ENCODE measurements around the gene NEDD4.
"Not testable (repeated sequence)": the region's sequence is repeated elsewhere in the genome, so short reads cannot be mapped to it uniquely, and the experiment has no call there.

The NEDD4 gene

DNA sequence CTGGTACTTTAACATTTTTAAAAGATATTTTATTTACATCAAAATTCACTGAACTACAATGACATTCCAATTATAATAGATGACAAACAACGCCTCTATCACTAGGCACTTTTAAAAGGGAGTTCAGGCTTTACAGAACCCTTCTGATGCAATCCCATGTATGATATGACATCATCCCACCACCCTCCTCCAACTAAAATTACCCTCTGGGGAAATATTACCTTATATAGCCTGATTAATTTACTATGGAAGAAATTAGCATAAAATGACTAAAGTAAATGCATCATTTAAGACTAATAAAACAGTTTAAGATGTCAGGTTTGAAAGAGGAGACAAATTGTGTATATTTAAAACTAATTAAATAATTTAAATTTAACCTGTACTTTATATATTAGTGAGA lies 10.4 kb upstream of the NEDD4 start:
- DNase-seq: not testable (repeated sequence)

DNA sequence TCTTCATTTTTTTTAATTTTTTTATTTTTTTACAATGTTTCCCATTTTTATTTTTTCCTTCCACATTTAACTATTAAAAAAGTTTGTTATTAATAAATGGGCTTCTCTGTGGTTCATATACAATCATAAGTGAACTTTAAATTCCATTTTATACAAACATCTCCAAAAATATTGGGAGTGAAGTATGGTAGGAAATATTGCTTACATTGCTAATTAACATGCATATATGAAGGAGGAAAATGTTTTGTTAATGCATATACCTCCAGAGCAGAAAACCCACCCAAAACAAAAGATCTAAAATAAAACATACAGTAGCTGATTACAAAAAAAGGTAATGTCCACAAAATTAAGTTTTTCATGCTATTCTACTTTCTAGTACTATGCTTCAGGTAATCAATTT lies 9.9 kb upstream of the NEDD4 start:
- DNase-seq: not testable (repeated sequence)

DNA sequence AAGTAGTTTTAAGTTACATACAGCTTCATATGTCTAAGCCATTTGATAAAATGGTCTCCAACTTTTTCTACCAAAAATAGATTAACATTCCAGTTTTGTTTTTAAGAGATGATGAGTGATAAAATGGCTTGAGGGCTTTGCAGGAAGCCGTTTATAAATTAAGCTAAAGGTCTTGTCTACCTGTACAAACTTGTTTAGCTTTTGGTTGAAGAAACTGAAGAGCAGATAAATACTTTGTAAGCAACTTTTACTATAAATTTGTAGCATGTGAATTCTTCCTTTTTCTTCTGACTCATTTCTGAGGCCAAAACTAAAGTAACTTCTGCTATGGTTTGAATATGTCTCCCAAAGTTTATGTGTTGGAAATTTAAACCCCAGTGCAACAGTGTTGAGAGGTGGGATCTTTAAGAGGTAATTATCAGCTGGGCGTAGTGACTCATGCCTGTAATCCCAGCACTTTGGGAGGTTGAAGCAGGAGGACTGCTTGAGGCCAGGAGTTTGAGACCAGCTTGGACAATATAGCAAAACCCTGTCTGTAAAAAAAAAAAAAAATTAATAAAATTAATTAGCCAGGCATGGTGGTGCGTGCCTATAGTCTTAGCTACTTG lies 8.2 kb upstream of the NEDD4 start:
- no peak for DNase-seq

DNA sequence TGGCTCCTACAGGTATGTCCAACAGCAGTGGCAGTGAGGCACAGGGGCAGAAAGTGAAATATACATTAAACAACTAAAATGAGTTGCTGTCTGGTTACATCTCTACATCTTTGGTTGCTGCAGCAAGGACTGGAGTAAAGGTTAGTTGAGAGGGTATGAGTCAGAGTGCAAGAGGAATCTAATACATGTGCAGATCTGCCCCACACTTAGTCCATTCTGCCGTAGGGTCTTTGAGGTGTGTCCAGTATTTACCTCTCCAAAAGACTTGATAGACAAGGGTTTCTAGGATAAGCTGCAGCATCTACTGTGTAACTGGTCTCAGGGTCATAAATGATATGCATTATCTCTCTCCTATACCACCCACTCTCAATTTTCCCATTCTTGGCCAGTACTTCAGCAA lies 6.2 kb upstream of the NEDD4 start:
- no peak for DNase-seq

DNA sequence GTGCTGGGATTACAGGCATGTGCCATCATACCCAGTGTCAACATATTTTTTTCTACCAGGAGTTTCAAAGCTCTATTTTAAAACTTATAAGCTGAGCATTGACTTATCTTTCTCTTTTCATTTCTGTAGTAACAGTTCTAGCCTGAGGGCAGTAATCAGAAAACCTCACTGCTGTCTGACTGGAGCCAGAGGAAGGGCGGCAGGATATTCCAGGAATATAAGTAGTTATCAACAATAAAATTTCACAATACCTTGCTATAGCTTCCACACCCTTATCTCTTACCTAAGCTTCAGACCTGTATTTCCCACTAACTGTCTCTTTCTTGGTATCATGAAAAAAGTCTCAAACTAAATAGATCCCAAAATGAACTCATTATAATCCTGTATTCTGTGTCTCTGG lies 5.1 kb upstream of the NEDD4 start:
- DNase-seq: no peak

DNA sequence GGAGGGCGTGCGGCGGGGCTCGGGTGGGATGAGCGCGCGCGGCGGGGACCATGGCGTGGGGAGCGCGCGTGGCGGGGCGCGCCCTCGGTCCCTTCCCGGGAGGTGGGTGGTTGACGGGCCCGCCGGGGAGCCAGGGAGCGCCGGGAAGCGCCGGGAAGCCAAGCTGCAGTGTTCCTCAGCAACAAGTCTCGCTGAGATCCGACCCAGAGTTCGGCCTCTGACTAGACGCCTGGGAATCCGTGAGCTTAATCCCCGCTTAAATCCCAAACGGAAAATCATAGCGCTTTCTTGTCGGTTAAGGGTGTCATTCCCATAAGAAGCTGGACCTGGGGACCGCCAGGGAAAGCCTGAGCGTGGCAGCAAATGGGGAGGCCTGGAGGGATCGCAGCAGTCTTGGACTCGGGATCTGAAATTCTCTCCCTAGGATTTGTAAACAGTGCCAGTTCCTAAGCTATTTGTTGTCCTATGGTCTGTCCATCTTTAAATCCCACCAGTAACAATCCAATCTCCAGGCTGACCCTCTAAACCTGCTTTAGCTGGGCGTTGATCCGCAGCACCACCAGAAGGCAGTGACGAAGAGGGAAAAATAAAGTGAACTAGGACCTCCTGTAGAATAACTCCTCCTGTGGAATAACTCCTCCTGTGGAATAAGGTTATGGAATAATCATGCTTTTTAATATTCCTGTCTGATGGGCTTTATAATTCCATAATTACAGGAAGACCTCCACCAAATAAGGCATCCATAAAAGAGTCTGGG lies 570 bp upstream of the NEDD4 start:
- DNase-seq: peak; percentile 60

DNA sequence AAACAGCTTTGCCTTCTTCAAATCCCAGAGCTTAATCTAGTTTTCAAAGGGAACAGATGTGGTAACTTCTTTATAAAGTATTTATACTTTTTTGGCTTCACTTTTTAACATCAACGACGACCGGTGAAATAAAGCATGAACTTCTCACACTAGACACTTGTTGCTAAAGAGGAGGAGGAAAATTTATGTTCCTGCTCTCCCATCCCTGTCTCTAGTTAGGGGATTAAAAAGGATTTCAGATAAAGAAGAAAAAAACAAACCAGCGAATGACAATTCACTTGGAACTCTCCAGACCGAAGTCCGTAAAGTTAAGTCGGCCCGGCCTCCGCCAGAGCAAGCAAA lies 672 bp downstream of the NEDD4 start:
- no peak for DNase-seq

DNA sequence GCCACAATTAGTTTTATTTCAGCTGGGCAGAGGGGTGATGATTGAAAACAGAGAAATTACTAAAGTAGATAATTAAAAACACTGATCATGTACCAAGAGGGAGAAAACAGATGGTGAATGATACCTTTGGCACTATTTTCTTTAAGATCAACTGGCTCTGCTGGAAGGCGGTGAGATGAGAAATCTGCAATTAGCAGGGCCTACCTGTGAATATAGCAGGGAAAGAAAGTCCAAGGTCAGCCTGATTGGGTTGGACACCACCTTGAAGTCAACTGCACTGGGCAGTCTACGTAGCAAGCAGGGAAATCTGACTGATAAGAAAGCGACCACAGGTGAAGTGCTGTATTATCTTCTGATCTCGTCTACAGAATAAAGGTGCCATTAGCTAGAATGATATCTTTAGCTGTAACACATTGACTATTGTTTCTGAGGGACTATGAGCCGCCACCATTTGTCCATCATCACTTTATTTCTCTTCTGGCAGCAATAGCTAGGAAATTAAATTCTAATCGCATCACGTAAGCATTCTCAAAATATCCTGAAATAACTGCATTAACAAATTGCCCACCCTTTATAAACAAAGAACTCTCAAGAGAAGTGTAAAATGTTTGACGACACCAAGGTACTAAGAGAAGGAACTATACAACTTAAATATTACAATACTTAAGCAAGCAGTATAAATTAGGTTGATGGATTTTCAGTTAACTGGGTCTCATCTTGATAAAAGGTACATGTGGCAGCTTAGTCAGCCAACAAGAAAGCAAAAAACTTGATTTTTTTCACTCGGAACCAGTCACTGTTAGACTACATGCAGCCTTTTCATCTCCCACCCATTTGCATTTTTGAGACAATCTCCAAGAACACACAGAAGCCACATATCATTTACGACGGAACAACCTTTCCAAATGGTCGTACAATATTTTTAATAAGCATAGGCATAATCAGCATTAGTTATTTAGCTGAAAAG lies 1.3 kb downstream of the NEDD4 start:
- DNase-seq: no peak

DNA sequence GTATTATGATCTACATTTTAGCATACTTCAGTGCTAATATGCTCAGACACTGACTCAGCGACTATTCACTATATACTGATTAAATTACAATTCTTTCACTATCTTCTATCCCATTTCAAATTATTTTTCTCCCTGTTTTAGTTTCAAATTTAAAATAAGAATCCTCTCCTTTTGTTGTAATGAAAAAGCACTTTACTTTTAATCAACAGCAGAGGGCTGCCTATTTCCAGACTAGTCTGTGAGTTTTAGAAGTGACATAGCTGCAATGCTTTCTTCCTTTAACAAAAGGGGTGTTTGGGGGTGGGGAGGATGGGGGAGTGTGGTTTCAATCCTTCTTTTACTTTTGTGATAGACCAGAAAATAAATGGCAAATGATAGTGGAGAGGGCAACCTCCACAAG lies 2.4 kb downstream of the NEDD4 start:
- DNase-seq: no peak

DNA sequence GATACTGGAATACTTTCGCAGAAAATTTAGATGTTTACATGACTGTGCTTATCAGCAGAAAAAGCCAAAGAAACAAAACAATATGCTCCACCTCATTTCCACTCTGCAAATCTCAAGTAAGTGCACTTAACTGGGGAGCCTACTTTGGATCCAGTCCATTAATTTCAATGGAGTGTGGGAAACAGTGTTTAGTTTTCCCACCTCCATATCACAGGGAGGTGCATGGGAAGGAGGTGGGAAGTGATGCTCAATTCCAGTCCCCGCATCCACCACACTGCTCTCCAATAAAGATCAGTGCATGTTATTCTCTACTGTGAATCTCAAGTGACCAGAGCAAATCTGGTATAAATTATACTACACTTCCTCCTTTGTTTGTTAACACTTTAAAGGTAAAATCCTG lies 2.9 kb downstream of the NEDD4 start:
- no peak for DNase-seq

DNA sequence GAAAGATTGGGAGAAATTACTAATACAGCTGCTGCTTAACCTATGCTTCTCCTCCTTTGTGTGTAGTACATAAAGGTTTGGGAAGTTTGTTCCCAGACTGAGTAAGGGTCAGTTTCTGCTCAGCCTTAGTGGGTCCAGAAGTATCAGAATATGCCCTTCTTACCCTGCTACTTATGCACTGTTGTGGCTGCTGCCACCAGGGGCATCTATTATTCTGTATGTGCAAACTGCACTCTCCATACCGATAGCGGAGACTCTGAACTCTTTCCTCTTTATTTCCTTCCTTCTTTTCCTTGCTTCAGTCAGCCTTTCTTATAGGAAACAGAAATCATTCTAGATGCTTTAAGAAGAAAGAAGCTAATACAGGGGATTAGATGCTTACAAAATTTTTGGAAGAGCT lies 4.0 kb downstream of the NEDD4 start:
- no peak for DNase-seq

DNA sequence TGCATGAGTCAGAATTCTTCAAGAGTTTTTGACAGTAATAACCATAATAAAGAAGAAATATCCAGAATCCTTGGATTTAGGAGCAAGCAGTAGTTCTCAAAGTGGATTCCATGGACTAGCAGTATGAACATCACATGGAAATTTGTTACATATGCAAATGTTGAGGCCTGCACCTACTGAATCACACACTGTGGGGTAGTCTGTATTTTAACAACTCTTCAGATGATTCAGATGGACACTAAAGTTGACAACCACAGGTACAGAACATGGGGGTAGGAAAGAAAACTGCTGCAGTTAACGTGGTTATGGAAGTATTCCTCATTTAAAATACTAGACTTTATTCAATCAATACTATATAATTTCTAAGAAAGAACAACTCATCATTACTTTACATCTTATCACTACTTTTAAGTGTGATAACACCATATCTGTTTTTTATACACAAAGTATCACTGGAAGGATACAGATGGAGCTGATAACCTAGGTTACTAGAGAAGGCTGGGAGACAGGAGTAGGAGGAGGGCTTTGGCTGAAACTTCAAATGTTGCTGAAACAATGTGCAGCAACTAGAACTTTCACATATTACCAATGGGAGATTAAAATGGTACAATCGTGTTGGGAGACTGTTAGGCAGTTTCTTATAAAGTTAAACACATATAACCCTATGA lies 11.7 kb downstream of the NEDD4 start:
- DNase-seq: no peak

DNA sequence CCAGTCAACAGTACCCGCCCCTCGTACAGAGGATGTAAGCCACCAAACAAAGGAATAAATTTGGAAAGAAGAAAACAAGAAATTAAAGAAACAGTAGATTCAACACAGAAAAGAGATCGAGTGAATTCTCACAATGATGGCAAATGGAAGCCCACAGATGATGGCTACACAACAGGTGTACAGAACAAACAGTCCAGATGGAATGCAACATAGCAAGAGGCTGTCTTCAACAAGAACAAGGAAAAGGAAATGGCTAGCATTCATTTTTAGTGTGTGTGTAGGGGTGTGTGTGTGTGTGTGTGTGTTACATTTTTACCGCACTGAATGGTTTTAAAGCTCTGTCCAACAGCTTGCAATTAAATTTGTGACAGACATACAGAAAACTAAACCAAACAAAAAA lies 12.9 kb downstream of the NEDD4 start:
- no peak for DNase-seq

DNA sequence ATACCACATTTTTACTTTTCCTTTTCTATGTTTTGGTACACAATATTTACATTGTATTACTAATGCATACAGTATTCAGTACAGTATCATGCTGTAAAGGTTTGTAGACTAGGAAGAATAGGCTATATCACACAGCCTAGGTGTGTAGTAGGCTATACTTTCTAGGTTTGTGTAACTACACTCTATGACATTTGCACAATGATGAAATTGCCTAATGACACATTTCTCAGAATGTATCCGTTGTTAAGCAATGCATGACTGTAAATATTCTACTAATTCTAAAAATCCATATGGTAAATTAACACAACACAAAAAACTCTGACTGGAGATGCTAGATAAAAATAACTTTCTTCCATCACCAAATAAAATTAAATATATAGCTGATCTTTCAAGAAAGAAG lies 16.2 kb downstream of the NEDD4 start:
- DNase-seq: no peak

DNA sequence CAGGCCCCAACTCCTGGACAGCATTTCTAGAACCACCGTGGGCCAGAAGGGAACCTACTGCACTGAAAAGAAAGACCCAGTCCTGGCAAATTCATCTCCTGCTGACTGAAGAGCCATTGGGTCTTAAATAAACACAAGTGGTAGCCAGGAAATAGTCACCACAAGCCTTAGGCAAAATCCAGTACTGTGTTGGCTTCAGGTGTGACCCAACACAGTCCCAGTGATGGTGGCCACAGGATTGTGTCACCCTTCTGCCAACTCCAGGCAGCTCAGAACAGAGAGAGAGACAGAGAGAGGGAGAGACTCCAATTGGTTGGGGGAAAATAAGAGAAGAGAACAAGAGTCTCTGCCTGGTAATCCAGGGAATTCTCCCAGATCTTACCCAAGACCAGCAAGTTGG lies 23.1 kb downstream of the NEDD4 start:
- no peak for DNase-seq

DNA sequence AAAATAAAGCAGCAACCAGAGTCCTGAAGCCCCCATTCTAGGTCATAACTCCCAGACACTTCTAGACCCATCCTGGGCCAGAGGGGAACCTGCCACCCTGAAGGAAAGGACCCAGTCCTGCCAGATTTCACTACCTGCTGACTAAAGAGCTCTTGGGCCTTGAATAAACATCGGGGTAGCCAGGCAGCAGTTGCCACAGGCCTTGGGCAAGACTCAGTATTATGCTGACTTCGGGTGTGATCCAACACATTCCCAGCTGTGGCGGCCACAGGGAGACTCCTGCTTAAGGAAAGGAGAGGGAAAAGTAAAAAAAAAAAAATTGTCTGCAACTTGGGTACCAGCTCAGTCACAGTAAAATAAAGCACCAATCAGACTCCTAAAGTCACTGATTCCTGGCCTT lies 23.8 kb downstream of the NEDD4 start:
- no peak for DNase-seq

DNA sequence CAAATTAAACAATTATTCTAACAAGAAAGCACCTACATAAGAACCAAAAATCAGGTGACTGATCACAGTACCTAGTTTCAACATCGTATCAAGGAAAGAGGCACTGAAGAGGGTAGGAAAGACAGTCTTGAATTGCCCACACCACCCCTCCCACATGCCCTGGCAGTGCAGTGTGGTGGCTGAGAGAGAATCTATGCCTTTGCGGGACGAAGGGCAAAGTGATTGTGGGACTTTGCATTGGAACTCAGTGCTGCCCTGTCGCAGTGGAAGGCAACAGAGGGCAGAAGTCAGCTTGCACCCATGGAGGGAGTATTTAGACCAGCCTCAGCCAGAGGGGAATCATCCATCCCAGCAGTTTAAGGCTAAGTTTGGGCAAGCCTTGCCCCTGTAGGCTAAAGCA lies 24.5 kb downstream of the NEDD4 start:
- no peak for DNase-seq

DNA sequence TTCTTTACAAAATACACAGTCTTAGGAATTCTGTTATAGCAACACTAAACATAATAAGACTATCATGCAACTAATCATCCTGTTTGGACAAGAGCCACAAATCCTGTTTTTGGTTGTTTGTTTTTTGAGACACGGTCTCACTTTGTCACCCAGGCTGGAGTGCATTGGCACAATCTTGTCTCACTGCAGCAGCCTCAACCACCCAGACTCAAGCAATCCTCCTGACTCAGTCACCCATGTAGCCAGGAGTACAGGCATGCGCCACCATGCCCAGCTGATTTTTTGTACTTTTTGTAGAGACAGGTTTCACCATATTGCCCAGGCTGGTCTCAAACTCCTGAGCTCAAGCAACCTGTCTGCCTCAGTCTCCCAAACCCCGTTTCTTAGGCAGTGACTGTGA lies 28.3 kb downstream of the NEDD4 start:
- DNase-seq: no peak

DNA sequence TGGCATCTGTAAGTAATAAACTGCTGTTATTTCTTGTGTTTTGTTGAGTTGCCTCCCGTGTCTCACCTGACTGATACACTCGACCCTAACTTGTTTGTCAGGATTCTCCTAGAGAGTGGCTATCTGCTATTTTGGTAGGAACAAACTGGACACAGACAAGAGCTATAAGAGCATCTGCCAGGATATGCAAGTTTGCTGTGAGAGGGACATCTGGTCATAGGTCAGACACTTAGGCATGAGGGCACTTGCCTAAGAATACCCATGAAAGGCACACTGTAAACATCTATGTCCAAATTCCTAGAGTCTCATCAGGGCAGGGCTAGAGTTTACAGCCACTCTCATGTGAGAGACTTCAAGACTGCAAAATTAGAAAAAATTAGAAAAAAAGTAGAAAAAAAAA lies 32.5 kb downstream of the NEDD4 start:
- no peak for DNase-seq

DNA sequence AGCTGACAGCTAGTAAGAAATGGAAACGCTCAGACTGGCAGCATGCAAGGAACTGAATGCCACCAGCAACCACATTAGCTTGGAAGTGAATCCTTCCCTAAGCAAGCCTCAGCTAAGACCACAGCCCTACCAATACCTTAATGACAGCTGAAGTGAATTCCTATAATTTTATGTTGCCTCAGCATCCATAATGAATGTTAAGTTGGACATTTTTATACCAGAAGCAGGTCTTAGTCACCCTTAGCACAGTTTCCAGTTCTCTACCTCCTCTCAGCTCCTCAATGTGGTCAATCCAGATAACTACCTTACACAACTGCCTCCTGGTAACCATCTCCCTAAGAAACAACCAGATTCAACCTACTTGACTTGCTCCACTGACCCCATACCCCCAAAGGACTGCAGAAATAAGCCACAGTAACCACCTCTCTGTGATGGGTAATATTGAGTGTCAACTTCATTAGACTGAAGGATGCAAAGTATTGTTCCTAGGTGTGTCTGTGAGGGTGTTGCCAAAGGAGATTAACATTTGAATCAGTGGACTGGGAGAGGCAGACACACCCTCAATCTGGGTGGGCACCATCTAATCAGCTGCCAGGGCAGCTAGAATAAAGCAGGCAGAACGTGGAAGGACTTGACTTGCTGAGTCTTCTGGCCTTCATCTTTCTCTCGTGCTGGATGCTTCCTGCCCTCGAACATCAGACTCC lies 33.5 kb downstream of the NEDD4 start:
- no peak for DNase-seq

DNA sequence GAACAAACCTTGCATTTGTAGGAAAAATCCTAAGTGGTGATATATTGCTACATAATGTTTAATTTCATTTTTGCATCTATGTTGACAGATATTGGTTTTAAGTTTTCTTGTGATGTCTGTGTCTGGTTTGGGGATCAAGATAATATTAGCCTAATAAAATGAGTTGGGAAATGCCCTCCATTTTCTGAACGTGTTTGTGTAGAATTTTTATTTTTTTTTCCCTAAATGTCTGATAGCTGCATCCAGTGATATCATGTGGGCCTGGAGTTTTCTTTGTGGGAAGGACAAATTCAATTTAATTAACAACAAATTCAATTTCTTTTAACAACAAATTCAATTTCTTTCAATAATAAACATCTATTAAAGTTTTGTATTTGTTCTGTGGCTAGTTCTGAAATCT lies 35.1 kb downstream of the NEDD4 start:
- DNase-seq: no peak

DNA sequence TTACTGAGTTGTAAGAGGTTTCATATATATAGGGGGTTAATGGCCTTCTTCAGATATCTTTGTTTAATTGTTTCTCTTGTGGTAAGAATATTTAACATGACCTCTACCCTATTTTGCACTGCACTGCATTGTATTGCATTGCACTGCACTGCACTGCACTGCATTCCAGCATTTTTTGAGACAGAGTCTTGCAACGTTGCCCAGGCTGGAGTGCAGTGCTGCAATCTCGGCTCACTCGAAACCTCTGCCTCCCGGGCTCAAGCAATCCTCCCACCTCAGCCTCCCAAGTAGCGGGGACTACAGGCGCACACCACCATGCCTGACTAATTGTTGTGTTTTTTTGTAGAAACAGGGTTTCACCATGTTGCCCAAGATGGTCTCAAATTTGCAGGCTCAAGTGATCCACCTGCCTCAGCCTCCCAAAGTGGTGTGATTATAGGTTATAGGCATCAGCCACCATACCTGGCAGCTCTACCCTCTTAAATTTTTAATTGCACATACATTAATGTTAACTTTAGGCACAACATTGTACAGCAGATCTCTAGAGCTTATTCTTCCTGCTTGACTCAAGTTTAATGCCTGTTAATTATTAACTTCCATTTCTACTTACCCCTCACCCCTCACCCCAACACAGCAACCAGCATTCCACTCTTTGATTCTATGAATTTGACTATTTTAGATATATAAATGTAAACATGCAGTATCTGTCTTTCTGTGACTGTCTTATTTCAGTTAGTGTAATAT lies 38.4 kb downstream of the NEDD4 start:
- DNase-seq: no peak

Data from COR-L47 (cell line).